Right atrium auricular region (tissue), 2 donors: ENCODE measurements around the gene FBXO42. TPM values are rescaled to one million over a fixed set of nuclear protein-coding genes. Genes with fewer than 3 reads are reported as not detected.

ENCODE experiments used
- DNase-seq: peaks from one replicate; pipeline ENCODE4 v3.0.0-alpha.2; 2019; ENCODE audit warnings: low spot score
- H3K27ac ChIP-seq, 2 donors: fragments of 200-600 bp; sonication (generic); 1 replicate in 1 of 2; 2 replicates in 1 of 2; pipeline ENCODE4 v1.5.1; 2016 to 2019
- H3K27me3 ChIP-seq, 2 donors: fragments of 200-600 bp; sonication (generic); one replicate each; pipeline versions ENCODE4 v1.5.1 to v1.6.0; 2017 to 2019
- H3K36me3 ChIP-seq: fragments of 200-600 bp; sonication (generic); one replicate; pipeline ENCODE4 v1.5.1; 2016
- H3K4me1 ChIP-seq, 2 donors: fragments of 200-600 bp; sonication (generic); one replicate each; pipeline versions ENCODE4 v1.5.1 to v1.6.0; 2017 to 2019
- H3K4me3 ChIP-seq, 2 donors: fragments of 200-600 bp; sonication (generic); 1 replicate in 1 of 2; 2 replicates in 1 of 2; pipeline ENCODE4 v1.5.1; 2017 to 2019; ENCODE audit warnings: mild to moderate bottlenecking in 1 of 2, moderate library complexity in 1 of 2
- H3K9me3 ChIP-seq, 2 donors: fragments of 200-600 bp; sonication (generic); one replicate each; pipeline ENCODE4 v1.5.1; 2019
- total RNA-seq, 2 donors: library from RNA; depleted of rRNA; stranded (reverse); fragments of >200 nt; gene quantifications; one replicate each; pipeline ENCODE4 v1.1.0, GENCODE V29; 2016
- TF ChIP-seq, protein P1 (sequence below), 2 donors: fragments of 200-600 bp; sonication (generic); IDR thresholded peaks; one replicate each; pipeline ENCODE4 v1.5.1; 2019; ENCODE audit warnings: antibody characterized with exemption in 2 of 2

The FBXO42 gene
- total RNA-seq, 2 donors from 2014 or later, result 11.9 to 16.5 TPM

DNA sequence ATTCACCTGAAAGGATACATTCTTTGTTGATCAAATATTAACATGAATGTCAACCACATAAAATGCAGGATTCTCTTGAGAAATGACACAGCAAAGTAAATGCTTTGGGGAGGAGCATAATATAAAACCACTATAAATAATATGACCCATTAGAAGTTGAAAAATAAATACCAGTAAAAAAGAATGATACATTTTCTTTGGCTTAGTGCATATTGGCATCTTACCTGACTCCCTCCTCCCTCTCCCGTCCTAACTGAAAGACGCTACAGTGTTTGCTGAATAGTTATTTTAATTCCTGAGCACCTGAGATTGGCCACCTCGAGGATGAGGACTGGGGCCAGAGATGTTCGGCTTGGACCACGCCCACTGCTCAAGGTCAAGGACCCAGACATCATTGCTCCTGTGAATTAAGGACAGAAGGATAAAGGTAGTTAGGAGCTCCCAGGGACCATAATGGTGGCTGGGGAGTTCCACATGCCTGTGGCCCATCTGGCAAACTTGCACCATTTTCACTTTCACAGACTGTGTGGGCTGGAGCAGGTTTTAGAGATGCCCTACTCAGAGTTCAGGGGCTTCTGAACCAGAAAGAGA is 98.9 kb downstream of the FBXO42 start:
- Histone ChIP-seq H3K27me3 (no peaks in the 10 kb centered on the region), H3K4me3 (no peak overlapping the region), H3K4me1 (peaks cover 0 to 48% of the 10 kb centered on the region in 2 donors), H3K9me3 (no peaks in the 10 kb centered on the region), H3K27ac (peak overlapping the region; percentile 64 to 77), H3K36me3 (peaks cover 34% of the 10 kb centered on the region)
- TF ChIP-seq, protein P1, sequence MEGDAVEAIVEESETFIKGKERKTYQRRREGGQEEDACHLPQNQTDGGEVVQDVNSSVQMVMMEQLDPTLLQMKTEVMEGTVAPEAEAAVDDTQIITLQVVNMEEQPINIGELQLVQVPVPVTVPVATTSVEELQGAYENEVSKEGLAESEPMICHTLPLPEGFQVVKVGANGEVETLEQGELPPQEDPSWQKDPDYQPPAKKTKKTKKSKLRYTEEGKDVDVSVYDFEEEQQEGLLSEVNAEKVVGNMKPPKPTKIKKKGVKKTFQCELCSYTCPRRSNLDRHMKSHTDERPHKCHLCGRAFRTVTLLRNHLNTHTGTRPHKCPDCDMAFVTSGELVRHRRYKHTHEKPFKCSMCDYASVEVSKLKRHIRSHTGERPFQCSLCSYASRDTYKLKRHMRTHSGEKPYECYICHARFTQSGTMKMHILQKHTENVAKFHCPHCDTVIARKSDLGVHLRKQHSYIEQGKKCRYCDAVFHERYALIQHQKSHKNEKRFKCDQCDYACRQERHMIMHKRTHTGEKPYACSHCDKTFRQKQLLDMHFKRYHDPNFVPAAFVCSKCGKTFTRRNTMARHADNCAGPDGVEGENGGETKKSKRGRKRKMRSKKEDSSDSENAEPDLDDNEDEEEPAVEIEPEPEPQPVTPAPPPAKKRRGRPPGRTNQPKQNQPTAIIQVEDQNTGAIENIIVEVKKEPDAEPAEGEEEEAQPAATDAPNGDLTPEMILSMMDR (IDR thresholded peaks at IDR 0.05), result no peak
- no peak for DNase-seq

DNA sequence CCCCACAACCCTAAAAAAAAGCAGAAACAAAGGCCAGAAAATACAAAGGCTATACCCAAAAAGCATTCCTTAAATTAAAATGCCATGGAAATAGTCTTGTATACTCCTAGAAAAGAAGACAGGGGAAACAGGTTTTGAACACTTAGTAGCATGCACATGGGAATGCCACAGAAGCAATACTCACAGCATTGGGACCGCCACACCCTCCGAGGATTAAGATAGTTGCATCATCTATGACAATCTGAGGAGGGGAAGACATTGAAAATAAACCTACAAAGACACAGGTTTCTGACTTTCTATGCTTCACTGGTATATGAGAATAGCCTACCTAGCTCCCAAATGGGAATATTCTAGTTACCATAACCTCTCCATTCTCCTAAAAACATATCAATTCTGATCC is 99.4 kb downstream of the FBXO42 start:
- H3K4me1 ChIP-seq, result peaks cover 0 to 53% of the 10 kb centered on the region in 2 donors
- H3K4me3 ChIP-seq, result no peak overlapping the region
- H3K36me3 ChIP-seq, result peaks cover 34% of the 10 kb centered on the region
- no peak for DNase-seq
- H3K27me3 ChIP-seq, result no peaks in the 10 kb centered on the region
- TF ChIP-seq, protein P1 (IDR thresholded peaks at IDR 0.05), result no peak
- no peaks in the 10 kb centered on the region for H3K9me3 ChIP-seq
- peak overlapping the region in 1 of 2 donors; percentile 77 for H3K27ac ChIP-seq

DNA sequence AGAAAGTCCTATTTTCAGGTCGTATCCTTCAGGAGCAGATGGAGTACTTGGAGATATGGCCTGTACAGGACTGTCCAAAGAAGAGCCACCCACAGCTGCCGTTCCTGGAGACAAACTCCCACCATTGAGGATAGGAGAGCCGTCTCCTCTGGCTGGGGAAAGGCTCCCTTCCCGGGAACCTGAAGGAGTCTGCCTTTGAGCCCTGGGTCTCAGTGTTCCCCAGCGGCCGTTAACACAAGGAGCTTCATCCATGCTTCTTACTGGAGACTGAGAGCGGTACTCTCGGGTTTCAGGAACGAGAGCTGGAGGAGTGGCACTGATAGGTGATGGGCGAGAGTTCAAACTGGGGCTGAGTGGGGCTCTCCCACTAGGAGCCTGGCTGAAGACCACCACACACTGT is 100.9 kb downstream of the FBXO42 start:
- TF ChIP-seq, protein P1 (IDR thresholded peaks at IDR 0.05), result no peak
- Histone ChIP-seq H3K27me3 (no peaks in the 10 kb centered on the region), H3K4me3 (no peak overlapping the region), H3K4me1 (peaks cover 0 to 68% of the 10 kb centered on the region in 2 donors), H3K9me3 (no peaks in the 10 kb centered on the region), H3K36me3 (peaks cover 41% of the 10 kb centered on the region), H3K27ac (peak overlapping the region; percentile 76 to 81)
- DNase-seq, result no peak

DNA sequence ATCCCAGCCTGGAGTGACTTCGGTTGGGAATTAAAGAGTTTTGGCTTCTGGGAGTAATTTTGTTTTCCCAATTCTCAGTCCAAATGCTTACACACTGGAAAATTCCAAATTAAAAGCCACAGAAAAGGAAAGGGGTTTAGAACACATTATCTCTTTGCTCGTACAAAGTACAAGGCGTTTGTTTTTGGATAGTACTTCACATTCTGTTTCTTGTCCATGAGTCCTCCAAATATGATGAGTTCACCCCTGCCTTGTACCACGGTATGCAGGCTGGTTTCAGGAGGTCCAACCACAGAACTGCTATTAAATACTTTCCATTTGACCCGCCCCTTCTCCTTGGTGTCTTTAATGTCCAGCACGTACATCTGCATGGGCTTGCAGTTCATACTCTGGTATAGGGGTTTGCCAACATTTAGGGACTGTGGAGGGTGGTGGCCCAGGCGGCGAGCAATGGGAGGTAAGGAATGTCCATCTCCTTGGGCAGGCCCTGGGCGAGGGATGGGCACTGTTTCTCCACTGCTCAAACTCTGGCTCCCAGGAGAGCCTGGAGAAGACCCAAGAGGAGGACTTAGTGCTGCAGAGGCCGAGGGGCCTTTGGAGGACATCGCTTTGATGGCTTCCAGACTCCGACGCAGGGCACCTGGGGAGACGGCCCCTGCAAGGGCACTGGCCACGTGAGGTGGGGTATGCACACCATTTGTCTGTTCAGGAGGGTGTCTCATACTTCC is 101.6 kb downstream of the FBXO42 start:
- no peak for DNase-seq
- H3K4me1 ChIP-seq, result peaks cover 0 to 68% of the 10 kb centered on the region in 2 donors
- no peaks in the 10 kb centered on the region for H3K27me3 ChIP-seq
- H3K9me3 ChIP-seq, result no peaks in the 10 kb centered on the region
- TF ChIP-seq, protein P1 (IDR thresholded peaks at IDR 0.05), result no peak
- peak overlapping the region; percentile 76 to 81 for H3K27ac ChIP-seq
- H3K4me3 ChIP-seq, result no peak overlapping the region
- peaks cover 39% of the 10 kb centered on the region for H3K36me3 ChIP-seq

- no peaks in the 10 kb centered on the region for H3K27me3 ChIP-seq
- peaks cover 0 to 64% of the 10 kb centered on the region in 2 donors for H3K4me1 ChIP-seq
- peak overlapping the region; percentile 81 to 85 for H3K27ac ChIP-seq
- TF ChIP-seq, protein P1 (IDR thresholded peaks at IDR 0.05), result no peak
- no peak overlapping the region for H3K4me3 ChIP-seq
- no peaks in the 10 kb centered on the region for H3K9me3 ChIP-seq
- peak; percentile 88 for DNase-seq
- H3K36me3 ChIP-seq, result peaks cover 29% of the 10 kb centered on the region
Measured at GRCh38 chr1:16249596-16250241, 102.6 kb downstream of the FBXO42 start.
